ENCODE results near the gene POTEC.
"Not testable (repeated sequence)": the region's sequence is repeated elsewhere in the genome, so short reads cannot be mapped to it uniquely, and the experiment has no call there.

POTEC gene

GRCh38 chr18:14474752-14475151 is 68.6 kb downstream of the POTEC start:
- not testable (repeated sequence) for H4K91ac ChIP-seq (ENCODE audit: low read depth, low read length, poor library complexity); H2BK5ac ChIP-seq (ENCODE audit: low read length); H3K9ac ChIP-seq (ENCODE audit: low read depth, low read length, poor library complexity); H2BK15ac ChIP-seq (ENCODE audit: low read length); H3K27me3 ChIP-seq (ENCODE audit: control insufficient read depth in 3 of 3, insufficient read depth in 3 of 3, low read depth in 1 of 3, low read length in 3 of 3); H3K4me2 ChIP-seq (ENCODE audit: insufficient read depth, low read length, poor library complexity, severe bottlenecking); H2AK5ac ChIP-seq (ENCODE audit: low read depth, low read length); H3K9me3 ChIP-seq (replicated peaks in 1 of 2; ENCODE audit: control insufficient read depth in 2 of 2, insufficient read depth in 1 of 2, low read depth in 1 of 2, low read length in 2 of 2); H3K14ac ChIP-seq (ENCODE audit: low read length); H3K79me1 ChIP-seq (ENCODE audit: low read depth, low read length); H2BK120ac ChIP-seq (ENCODE audit: low read depth, low read length); H3K27ac ChIP-seq (replicated peaks; ENCODE audit: low read length); H2BK12ac ChIP-seq (ENCODE audit: low read length); H3K18ac ChIP-seq (ENCODE audit: low read length); H3K4me1 ChIP-seq (ENCODE audit: control insufficient read depth in 2 of 2, insufficient read depth in 1 of 2, low read depth in 1 of 2, low read length in 2 of 2); H2AFZ ChIP-seq (ENCODE audit: low read length); H3K4me3 ChIP-seq (ENCODE audit: low read length in 2 of 2); H3K36me3 ChIP-seq (replicated peaks in 1 of 2; ENCODE audit: control insufficient read depth in 2 of 2, insufficient read depth in 2 of 2, low read length in 2 of 2); H3K23ac ChIP-seq (ENCODE audit: low read depth, low read length, poor library complexity); DNase-seq (ENCODE audit: low spot score); H3K4ac ChIP-seq (ENCODE audit: low read length); H4K8ac ChIP-seq (ENCODE audit: low read depth, low read length)
- no CpG with 5 or more reads among the region's 22 CpGs for WGBS, 2 donors (ENCODE audit: extremely low coverage in 2 of 2, insufficient read length in 2 of 2, insufficient replicate concordance in 1 of 2)

GRCh38 chr18:14474007-14474720 is 69.2 kb downstream of the POTEC start:
- WGBS, 2 donors (ENCODE audit: extremely low coverage in 2 of 2, insufficient read length in 2 of 2, insufficient replicate concordance in 1 of 2): no CpG with 5 or more reads among the region's 38 CpGs
- H3K27ac ChIP-seq (replicated peaks; ENCODE audit: low read length); H2BK15ac ChIP-seq (ENCODE audit: low read length); H3K36me3 ChIP-seq (replicated peaks in 1 of 2; ENCODE audit: control insufficient read depth in 2 of 2, insufficient read depth in 2 of 2, low read length in 2 of 2); H2AFZ ChIP-seq (ENCODE audit: low read length); H3K18ac ChIP-seq (ENCODE audit: low read length); H3K4me3 ChIP-seq (ENCODE audit: low read length in 2 of 2); H4K91ac ChIP-seq (ENCODE audit: low read depth, low read length, poor library complexity); DNase-seq (ENCODE audit: low spot score); H3K9me3 ChIP-seq (replicated peaks in 1 of 2; ENCODE audit: control insufficient read depth in 2 of 2, insufficient read depth in 1 of 2, low read depth in 1 of 2, low read length in 2 of 2); H3K9ac ChIP-seq (ENCODE audit: low read depth, low read length, poor library complexity); H3K4me1 ChIP-seq (ENCODE audit: control insufficient read depth in 2 of 2, insufficient read depth in 1 of 2, low read depth in 1 of 2, low read length in 2 of 2); H2BK120ac ChIP-seq (ENCODE audit: low read depth, low read length); H3K14ac ChIP-seq (ENCODE audit: low read length); H3K4ac ChIP-seq (ENCODE audit: low read length); H2AK5ac ChIP-seq (ENCODE audit: low read depth, low read length); H2BK12ac ChIP-seq (ENCODE audit: low read length); H4K8ac ChIP-seq (ENCODE audit: low read depth, low read length); H3K79me1 ChIP-seq (ENCODE audit: low read depth, low read length); H3K27me3 ChIP-seq (ENCODE audit: control insufficient read depth in 3 of 3, insufficient read depth in 3 of 3, low read depth in 1 of 3, low read length in 3 of 3); H2BK5ac ChIP-seq (ENCODE audit: low read length); H3K4me2 ChIP-seq (ENCODE audit: insufficient read depth, low read length, poor library complexity, severe bottlenecking); H3K23ac ChIP-seq (ENCODE audit: low read depth, low read length, poor library complexity): not testable (repeated sequence)

DNA sequence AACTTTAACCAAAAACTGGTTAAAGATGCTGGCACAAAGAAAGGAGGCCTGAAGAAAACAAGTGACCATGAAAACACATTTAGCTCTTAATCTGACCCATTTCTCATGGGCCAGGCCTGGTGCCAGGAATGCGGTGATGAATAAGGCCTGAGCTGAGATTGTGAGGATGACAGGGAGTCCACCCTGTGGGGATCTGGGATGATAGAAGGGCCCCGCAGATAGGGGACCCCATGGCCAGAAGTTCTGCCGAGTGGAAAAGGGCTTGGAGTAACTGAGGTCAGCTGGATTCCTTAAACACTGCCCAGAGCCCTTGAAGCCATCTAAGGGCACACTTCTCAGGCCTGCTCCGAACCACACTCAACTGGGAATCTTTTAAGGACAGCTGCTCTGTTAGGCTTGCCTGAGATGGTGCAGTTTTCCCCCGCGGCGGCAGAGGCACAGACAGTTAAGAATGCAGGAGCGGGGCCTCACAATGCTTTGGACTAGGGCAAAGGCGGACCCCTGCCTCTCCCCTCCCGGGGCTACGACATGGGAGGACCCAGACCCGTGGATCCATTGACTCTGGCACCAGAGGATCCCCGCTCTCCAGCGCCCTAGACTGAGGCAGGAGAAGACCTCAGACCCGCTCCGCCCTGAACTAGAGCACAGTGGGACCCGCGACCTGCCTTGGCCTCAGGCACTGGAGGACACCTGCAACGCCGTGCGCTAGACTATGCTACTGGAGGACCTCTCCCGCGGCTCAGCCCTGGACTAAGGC is 70.0 kb downstream of the POTEC start:
- H2AFZ ChIP-seq (ENCODE audit: low read length); H4K8ac ChIP-seq (ENCODE audit: low read depth, low read length); H2BK12ac ChIP-seq (ENCODE audit: low read length); H2BK120ac ChIP-seq (ENCODE audit: low read depth, low read length); H3K14ac ChIP-seq (ENCODE audit: low read length); H3K9ac ChIP-seq (ENCODE audit: low read depth, low read length, poor library complexity); H3K23ac ChIP-seq (ENCODE audit: low read depth, low read length, poor library complexity); H3K4me1 ChIP-seq (ENCODE audit: control insufficient read depth in 2 of 2, insufficient read depth in 1 of 2, low read depth in 1 of 2, low read length in 2 of 2); H3K18ac ChIP-seq (ENCODE audit: low read length); H2BK15ac ChIP-seq (ENCODE audit: low read length); H3K36me3 ChIP-seq (replicated peaks in 1 of 2; ENCODE audit: control insufficient read depth in 2 of 2, insufficient read depth in 2 of 2, low read length in 2 of 2); H4K91ac ChIP-seq (ENCODE audit: low read depth, low read length, poor library complexity); H3K27ac ChIP-seq (replicated peaks; ENCODE audit: low read length); H3K9me3 ChIP-seq (replicated peaks in 1 of 2; ENCODE audit: control insufficient read depth in 2 of 2, insufficient read depth in 1 of 2, low read depth in 1 of 2, low read length in 2 of 2); DNase-seq (ENCODE audit: low spot score); H2AK5ac ChIP-seq (ENCODE audit: low read depth, low read length); H3K4ac ChIP-seq (ENCODE audit: low read length); H2BK5ac ChIP-seq (ENCODE audit: low read length); H3K79me1 ChIP-seq (ENCODE audit: low read depth, low read length); H3K4me2 ChIP-seq (ENCODE audit: insufficient read depth, low read length, poor library complexity, severe bottlenecking); H3K4me3 ChIP-seq (ENCODE audit: low read length in 2 of 2); H3K27me3 ChIP-seq (ENCODE audit: control insufficient read depth in 3 of 3, insufficient read depth in 3 of 3, low read depth in 1 of 3, low read length in 3 of 3): not testable (repeated sequence)
- no CpG with 5 or more reads among the region's 23 CpGs for WGBS, 2 donors (ENCODE audit: extremely low coverage in 2 of 2, insufficient read length in 2 of 2, insufficient replicate concordance in 1 of 2)

- not testable (repeated sequence) for H3K9me3 ChIP-seq (replicated peaks in 1 of 2; ENCODE audit: control insufficient read depth in 2 of 2, insufficient read depth in 1 of 2, low read depth in 1 of 2, low read length in 2 of 2); H3K23ac ChIP-seq (ENCODE audit: low read depth, low read length, poor library complexity); H3K27ac ChIP-seq (replicated peaks; ENCODE audit: low read length); H3K14ac ChIP-seq (ENCODE audit: low read length); H3K4ac ChIP-seq (ENCODE audit: low read length); H3K27me3 ChIP-seq (ENCODE audit: control insufficient read depth in 3 of 3, insufficient read depth in 3 of 3, low read depth in 1 of 3, low read length in 3 of 3); H3K36me3 ChIP-seq (replicated peaks in 1 of 2; ENCODE audit: control insufficient read depth in 2 of 2, insufficient read depth in 2 of 2, low read length in 2 of 2); H2AK5ac ChIP-seq (ENCODE audit: low read depth, low read length); H4K8ac ChIP-seq (ENCODE audit: low read depth, low read length); H3K79me1 ChIP-seq (ENCODE audit: low read depth, low read length); H2BK120ac ChIP-seq (ENCODE audit: low read depth, low read length); H3K9ac ChIP-seq (ENCODE audit: low read depth, low read length, poor library complexity); H2BK15ac ChIP-seq (ENCODE audit: low read length); H3K4me1 ChIP-seq (ENCODE audit: control insufficient read depth in 2 of 2, insufficient read depth in 1 of 2, low read depth in 1 of 2, low read length in 2 of 2); H4K91ac ChIP-seq (ENCODE audit: low read depth, low read length, poor library complexity); H3K4me2 ChIP-seq (ENCODE audit: insufficient read depth, low read length, poor library complexity, severe bottlenecking); DNase-seq (ENCODE audit: low spot score); H2AFZ ChIP-seq (ENCODE audit: low read length); H2BK5ac ChIP-seq (ENCODE audit: low read length); H2BK12ac ChIP-seq (ENCODE audit: low read length); H3K18ac ChIP-seq (ENCODE audit: low read length); H3K4me3 ChIP-seq (ENCODE audit: low read length in 2 of 2)
- no CpG with 5 or more reads among the region's 3 CpGs for WGBS, 2 donors (ENCODE audit: extremely low coverage in 2 of 2, insufficient read length in 2 of 2, insufficient replicate concordance in 1 of 2)
Measured at GRCh38 chr18:14471286-14471685, 72.1 kb downstream of the POTEC start.

All from neuronal stem cell (in vitro differentiated cells).